Lower leg skin (tissue), 3 donors: ENCODE results near the gene LEPROT.

Experiments used
- POLR2A ChIP-seq, 2 donors: fragments of 450-650 bp; IDR thresholded peaks; one replicate each; pipeline ENCODE4 v1.6.1; 2016 to 2017; ENCODE audit warnings: antibody characterized with exemption in 2 of 2, mild to moderate bottlenecking in 1 of 2, moderate library complexity in 1 of 2
- TF ChIP-seq, protein P1 (sequence below), 3 donors: fragments of 450-650 bp; IDR thresholded peaks; one replicate each; pipeline ENCODE4 v1.5.1; 2016; ENCODE audit warnings: antibody characterized with exemption in 3 of 3, mild to moderate bottlenecking in 3 of 3, moderate library complexity in 2 of 3

DNA sequence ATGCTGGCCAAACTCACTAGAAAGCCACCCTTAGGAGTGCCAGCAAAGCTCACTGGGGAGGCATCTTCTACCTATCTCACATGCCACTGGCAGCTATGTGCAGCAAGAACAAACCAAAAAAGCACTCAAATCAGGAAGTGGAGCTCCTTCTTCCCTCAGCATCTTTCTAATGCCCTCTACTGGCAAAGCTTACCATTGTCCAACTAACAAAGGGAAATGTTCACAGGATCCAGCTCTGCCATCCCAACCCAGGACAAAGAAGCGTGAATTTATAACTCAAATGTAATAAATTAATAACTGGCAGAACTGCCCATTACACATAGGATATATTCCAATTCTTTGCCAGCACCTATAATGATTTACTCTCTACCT is 38.9 kb downstream of the LEPROT start:
- TF ChIP-seq, protein P1, sequence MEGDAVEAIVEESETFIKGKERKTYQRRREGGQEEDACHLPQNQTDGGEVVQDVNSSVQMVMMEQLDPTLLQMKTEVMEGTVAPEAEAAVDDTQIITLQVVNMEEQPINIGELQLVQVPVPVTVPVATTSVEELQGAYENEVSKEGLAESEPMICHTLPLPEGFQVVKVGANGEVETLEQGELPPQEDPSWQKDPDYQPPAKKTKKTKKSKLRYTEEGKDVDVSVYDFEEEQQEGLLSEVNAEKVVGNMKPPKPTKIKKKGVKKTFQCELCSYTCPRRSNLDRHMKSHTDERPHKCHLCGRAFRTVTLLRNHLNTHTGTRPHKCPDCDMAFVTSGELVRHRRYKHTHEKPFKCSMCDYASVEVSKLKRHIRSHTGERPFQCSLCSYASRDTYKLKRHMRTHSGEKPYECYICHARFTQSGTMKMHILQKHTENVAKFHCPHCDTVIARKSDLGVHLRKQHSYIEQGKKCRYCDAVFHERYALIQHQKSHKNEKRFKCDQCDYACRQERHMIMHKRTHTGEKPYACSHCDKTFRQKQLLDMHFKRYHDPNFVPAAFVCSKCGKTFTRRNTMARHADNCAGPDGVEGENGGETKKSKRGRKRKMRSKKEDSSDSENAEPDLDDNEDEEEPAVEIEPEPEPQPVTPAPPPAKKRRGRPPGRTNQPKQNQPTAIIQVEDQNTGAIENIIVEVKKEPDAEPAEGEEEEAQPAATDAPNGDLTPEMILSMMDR (IDR thresholded peaks at IDR 0.05), result no peak
- TF ChIP-seq POLR2A (IDR thresholded peaks at IDR 0.05), result no peak
